Ascending aorta (tissue), 2 donors: ENCODE data around the gene CHD9. TPM values are rescaled to one million over a fixed set of nuclear protein-coding genes. Genes with fewer than 3 reads are reported as not detected.
A peak's percentile ranks its signal among the peaks of the same experiment; 100 is the strongest.

Experiments used
- DNase-seq, 2 donors: peaks; one replicate each; pipeline ENCODE4 v3.0.0-alpha.2; 2019; ENCODE audit warnings: low spot score in 2 of 2
- H3K27ac ChIP-seq, 2 donors: fragments of 200-600 bp; sonication (generic); one replicate each; pipeline ENCODE4 v1.5.1; 2016 to 2017; ENCODE audit warnings: mild to moderate bottlenecking in 1 of 2
- H3K27me3 ChIP-seq: fragments of 200-600 bp; sonication (generic); one replicate; pipeline ENCODE4 v1.5.1; 2017
- H3K36me3 ChIP-seq, 2 donors: fragments of 200-600 bp; sonication (generic); one replicate each; pipeline ENCODE4 v1.5.1; 2016
- H3K4me1 ChIP-seq, 2 donors: fragments of 200-600 bp; sonication (generic); one replicate each; pipeline ENCODE4 v1.5.1; 2016 to 2017; ENCODE audit warnings: mild to moderate bottlenecking in 1 of 2
- H3K4me3 ChIP-seq, 2 donors: fragments of 200-600 bp; sonication (generic); one replicate each; pipeline ENCODE4 v1.5.1; 2016 to 2017; ENCODE audit warnings: mild to moderate bottlenecking in 1 of 2
- H3K9me3 ChIP-seq, 2 donors: fragments of 200-600 bp; sonication (generic); one replicate each; pipeline ENCODE4 v1.5.1; 2016
- CTCF ChIP-seq, 3 experiments: fragments of 200-600 bp in 2 of 3; fragments of 450-650 bp in 1 of 3; sonication (generic) in 2 of 3; IDR thresholded peaks; one replicate each; pipeline ENCODE4 v1.5.1; 2016 to 2019; ENCODE audit warnings: antibody characterized with exemption in 3 of 3, mild to moderate bottlenecking in 1 of 3, moderate library complexity in 1 of 3
- intact Hi-C: fragments of 100-400 bp; cut with DNase I; formaldehyde crosslinking; loops from one replicate; pipeline ENCODE4 v1.15.1; 2023
- total RNA-seq: library from RNA; depleted of rRNA; stranded (reverse); fragments of >200 nt; gene quantifications from one replicate; pipeline ENCODE4 v1.1.0, GENCODE V29; 2016

CHD9 gene
- total RNA-seq, 1 donor from 2014 or later, result 56.9 TPM

- Histone ChIP-seq H3K4me3 (peak overlapping the region; percentile 29 to 43), H3K27ac (peak overlapping the region in 1 of 2 donors; percentile 19), H3K9me3 (no peaks in the 10 kb centered on the region), H3K27me3 (no peaks in the 10 kb centered on the region), H3K36me3 (no peaks in the 10 kb centered on the region), H3K4me1 (peaks cover 0 to 36% of the 10 kb centered on the region in 2 donors)
- TF ChIP-seq CTCF (IDR thresholded peaks at IDR 0.05), result no peak
- intact Hi-C loops, result no loop called here
- no peak for DNase-seq
These were observed 155.1 kb downstream of the CHD9 start for GRCh38 chr16:53209877-53210276.

- H3K27me3 ChIP-seq, result no peaks in the 10 kb centered on the region
- peak overlapping the region; percentile 29 to 43 for H3K4me3 ChIP-seq
- peaks cover 0 to 38% of the 10 kb centered on the region in 2 donors for H3K4me1 ChIP-seq
- H3K9me3 ChIP-seq, result no peaks in the 10 kb centered on the region
- intact Hi-C loops, result no loop called here
- H3K27ac ChIP-seq, result no peak overlapping the region
- H3K36me3 ChIP-seq, result no peaks in the 10 kb centered on the region
- no peak for DNase-seq
- no peak for TF ChIP-seq CTCF (IDR thresholded peaks at IDR 0.05)
These were observed 156.5 kb downstream of the CHD9 start for GRCh38 chr16:53211253-53211652.

GRCh38 chr16:53212893-53213223 lies 158.1 kb downstream of the CHD9 start:
- Histone ChIP-seq H3K4me1 (peaks cover 0 to 40% of the 10 kb centered on the region in 2 donors), H3K9me3 (no peaks in the 10 kb centered on the region)

GRCh38 chr16:53213542-53213941 lies 158.8 kb downstream of the CHD9 start:
- no peak for DNase-seq
- H3K4me3 ChIP-seq, result no peak overlapping the region
- H3K9me3 ChIP-seq, result no peaks in the 10 kb centered on the region
- H3K4me1 ChIP-seq, result peaks cover 0 to 38% of the 10 kb centered on the region in 2 donors
- intact Hi-C loops, result no loop called here
- no peaks in the 10 kb centered on the region for H3K36me3 ChIP-seq
- no peaks in the 10 kb centered on the region for H3K27me3 ChIP-seq
- no peak for TF ChIP-seq CTCF (IDR thresholded peaks at IDR 0.05)
- H3K27ac ChIP-seq, result no peak overlapping the region

More at GRCh38 chr16:53212893-53213223, 158.1 kb downstream of the CHD9 start:
- no peak overlapping the region for H3K4me3 ChIP-seq
- H3K27me3 ChIP-seq, result no peaks in the 10 kb centered on the region
- TF ChIP-seq CTCF (IDR thresholded peaks at IDR 0.05), result no peak
- no peak overlapping the region for H3K27ac ChIP-seq
- intact Hi-C loops, result no loop called here
- no peaks in the 10 kb centered on the region for H3K36me3 ChIP-seq
- DNase-seq, result no peak

- no peak for DNase-seq
- H3K27ac ChIP-seq, result no peak overlapping the region
- H3K4me1 ChIP-seq, result peaks cover 3 to 48% of the 10 kb centered on the region in 2 donors
- no peak for TF ChIP-seq CTCF (IDR thresholded peaks at IDR 0.05)
- H3K9me3 ChIP-seq, result no peaks in the 10 kb centered on the region
- no peaks in the 10 kb centered on the region for H3K36me3 ChIP-seq
- no peaks in the 10 kb centered on the region for H3K27me3 ChIP-seq
- intact Hi-C loops, result no loop called here
- H3K4me3 ChIP-seq, result no peak overlapping the region
These were observed 162.0 kb downstream of the CHD9 start for GRCh38 chr16:53216798-53217197.

- H3K4me1 ChIP-seq, result peaks cover 3 to 39% of the 10 kb centered on the region in 2 donors
These were observed 164.6 kb downstream of the CHD9 start for GRCh38 chr16:53219371-53219770.

More at GRCh38 chr16:53219371-53219770, 164.6 kb downstream of the CHD9 start:
- Histone ChIP-seq H3K36me3 (peaks cover 0 to 6% of the 10 kb centered on the region in 2 donors), H3K4me3 (no peak overlapping the region), H3K27ac (peak overlapping the region; percentile 60 to 74), H3K9me3 (no peaks in the 10 kb centered on the region), H3K27me3 (no peaks in the 10 kb centered on the region)
- TF ChIP-seq CTCF (IDR thresholded peaks at IDR 0.05), result no peak
- DNase-seq, result no peak
- intact Hi-C loops, result no loop called here
